Ovary (tissue), 9 donors: Measurements from ENCODE around the gene ARSJ. TPM values are rescaled to one million over a fixed set of nuclear protein-coding genes. Genes with fewer than 3 reads are reported as not detected.

ENCODE experiments used
- DNase-seq, 5 donors: peaks; one replicate each; pipeline ENCODE4 v3.0.0-alpha.2; 2019 to 2020
- H3K27ac ChIP-seq, 2 donors: fragments of 200-600 bp; one replicate each; pipeline versions ENCODE4 v1.5.1 to v1.8.0; 2019 to 2022
- H3K27me3 ChIP-seq: fragments of 200-600 bp; one replicate; pipeline ENCODE4 v1.8.0; 2022
- H3K36me3 ChIP-seq: fragments of 200-600 bp; sonication (generic); one replicate; pipeline ENCODE4 v1.5.1; 2019
- H3K4me1 ChIP-seq: one replicate; pipeline ENCODE4 v1.8.1; 2013; ENCODE audit warnings: mild to moderate bottlenecking, moderate library complexity; ENCODE audit not compliant: insufficient read depth
- H3K4me3 ChIP-seq: fragments of 200-600 bp; sonication (generic); one replicate; pipeline ENCODE4 v1.5.1; 2017
- H3K9me3 ChIP-seq, 2 donors: fragments of 200-600 bp in 1 of 2; sonication (generic) in 1 of 2; one replicate each; pipeline versions ENCODE4 v1.5.1 to v1.8.1; 2013 to 2019; ENCODE audit warnings: mild to moderate bottlenecking in 1 of 2, moderate library complexity in 1 of 2
- CTCF ChIP-seq, 3 donors: fragments of 450-650 bp in 2 of 3; fragments of 200-600 bp in 1 of 3; IDR thresholded peaks; one replicate each; pipeline versions ENCODE4 v1.5.1 to v1.8.0; 2016 to 2022; ENCODE audit warnings: antibody characterized with exemption in 3 of 3, mild to moderate bottlenecking in 1 of 3
- EP300 ChIP-seq: sonication (generic); formaldehyde crosslinking; IDR thresholded peaks from one replicate; pipeline ENCODE4 v1.6.1; 2017; ENCODE audit warnings: antibody characterized with exemption
- POLR2A ChIP-seq: fragments of 450-650 bp; IDR thresholded peaks from one replicate; pipeline ENCODE4 v1.6.1; 2017; ENCODE audit warnings: antibody characterized with exemption, mild to moderate bottlenecking, moderate library complexity
- WGBS, 3 donors: extraction: QIAGEN DNeasy Blood & Tissue Kit in 1 of 3; methylation state at CpG; one replicate each; pipeline versions ENCODE4 v1.1.5 to v1.1.7; 2013 to 2017; 5-methylcytosine and 5-hydroxymethylcytosine counted together
- intact Hi-C, 4 donors: fragments of 100-400 bp; cut with DNase I; formaldehyde crosslinking; loops; one replicate each; pipeline versions ENCODE4 v1.11.0 to v1.15.1; 2022 to 2023
- polyA plus RNA-seq, 2 donors: library from polyadenylated mRNA; stranded (reverse); fragments of 200-250 nt in 1 of 2; fragments of 350-450 nt in 1 of 2; fragmentation: Illumina TruSeq in 1 of 2; extraction: RNeasy Lipid Tissue Mini Kit (QIAGEN cat#74804) in 1 of 2; gene quantifications; one replicate each; pipeline ENCODE4 v1.2.3, GENCODE V29; 2013 to 2014
- total RNA-seq, 7 donors: library from RNA; depleted of rRNA in 2 of 7; stranded (reverse); fragments of >200 nt in 2 of 7; fragmentation: NEBNext Ultra II Directional in 3 of 7; extraction: Animal tissue kit (Norgen Biotek cat#: 25700) in 3 of 7; gene quantifications; one replicate each; pipeline versions ENCODE4 v1.1.0 to v1.2.4, GENCODE V29; 2016 to 2023
- donor health status: DM: no; HTN: no; CAD: no; lungs with moderate emphysema.
- donor health status: DM: no; HTN: no; CAD: no.
- donor health status: Bipolar disorder and iron deficiency.
- donor health status: DM: yes; HTN: yes; CAD: no.
- donor health status: DM: no; HTN: no; CAD: no.
- donor health status: DM: yes; HTN: yes; CAD: no.

Gene ARSJ
- total and polyA plus RNA-seq, 9 donors = 1.3 to 6.7 (median 4.4) TPM

GRCh38 chr4:113907559-113907958 lies 71.9 kb downstream of the ARSJ start:
- no peaks in the 10 kb centered on the region for H3K27me3 ChIP-seq
- no peaks in the 10 kb centered on the region for H3K36me3 ChIP-seq
- DNase-seq = no peak
- no peak overlapping the region for H3K27ac ChIP-seq
- WGBS, 3 donors = 43 to 94% (median 94%) methylated on average over 1 of the region's 1 CpG
- no peak for TF ChIP-seq EP300
- no peak for TF ChIP-seq POLR2A
- no peak for TF ChIP-seq CTCF (IDR thresholded peaks at IDR 0.05)
- no peaks in the 10 kb centered on the region for H3K9me3 ChIP-seq
- H3K4me1 ChIP-seq = no peaks in the 10 kb centered on the region
- intact Hi-C loops = no loop called here
- H3K4me3 ChIP-seq = no peak overlapping the region

DNA sequence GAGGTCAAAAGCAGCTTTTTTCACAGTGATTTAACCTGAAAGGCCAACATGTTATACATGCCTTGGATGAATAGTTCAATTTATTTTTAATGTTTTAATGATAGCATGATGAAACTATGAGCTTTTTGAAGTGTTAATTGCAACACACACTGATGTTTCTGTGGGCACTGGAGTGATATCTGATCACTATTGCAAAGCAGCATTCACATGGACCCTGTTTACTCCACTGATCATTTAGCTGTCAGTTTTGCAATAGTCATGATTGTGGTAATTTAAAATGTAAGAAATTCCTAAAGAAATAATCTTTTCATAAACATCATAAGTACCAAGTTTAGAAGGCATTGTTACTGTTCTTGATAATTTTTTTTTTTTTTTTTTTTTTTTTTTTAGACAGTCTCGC lies 74.1 kb downstream of the ARSJ start:
- 93 to 94% (median 93%) methylated on average over 1 of the region's 1 CpG for WGBS, 3 donors
- Histone ChIP-seq H3K9me3 (no peaks in the 10 kb centered on the region), H3K27me3 (no peaks in the 10 kb centered on the region), H3K4me1 (no peaks in the 10 kb centered on the region), H3K27ac (no peak overlapping the region), H3K4me3 (no peak overlapping the region), H3K36me3 (no peaks in the 10 kb centered on the region)
- intact Hi-C loops = no loop called here
- no peak for DNase-seq
- no peak for TF ChIP-seq EP300
- no peak for TF ChIP-seq CTCF (IDR thresholded peaks at IDR 0.05)
- no peak for TF ChIP-seq POLR2A

GRCh38 chr4:113904877-113905276 lies 74.6 kb downstream of the ARSJ start:
- H3K27me3 ChIP-seq = no peaks in the 10 kb centered on the region
- intact Hi-C loops = no loop called here
- H3K27ac ChIP-seq = no peak overlapping the region
- TF ChIP-seq POLR2A (no peak), EP300 (no peak), CTCF (IDR thresholded peaks at IDR 0.05) (no peak)
- WGBS, 3 donors = 53 to 78% (median 66%) methylated on average over 1 of the region's 1 CpG
- DNase-seq = no peak
- H3K4me3 ChIP-seq = no peak overlapping the region
- H3K9me3 ChIP-seq = no peaks in the 10 kb centered on the region
- H3K36me3 ChIP-seq = no peaks in the 10 kb centered on the region
- no peaks in the 10 kb centered on the region for H3K4me1 ChIP-seq

DNA sequence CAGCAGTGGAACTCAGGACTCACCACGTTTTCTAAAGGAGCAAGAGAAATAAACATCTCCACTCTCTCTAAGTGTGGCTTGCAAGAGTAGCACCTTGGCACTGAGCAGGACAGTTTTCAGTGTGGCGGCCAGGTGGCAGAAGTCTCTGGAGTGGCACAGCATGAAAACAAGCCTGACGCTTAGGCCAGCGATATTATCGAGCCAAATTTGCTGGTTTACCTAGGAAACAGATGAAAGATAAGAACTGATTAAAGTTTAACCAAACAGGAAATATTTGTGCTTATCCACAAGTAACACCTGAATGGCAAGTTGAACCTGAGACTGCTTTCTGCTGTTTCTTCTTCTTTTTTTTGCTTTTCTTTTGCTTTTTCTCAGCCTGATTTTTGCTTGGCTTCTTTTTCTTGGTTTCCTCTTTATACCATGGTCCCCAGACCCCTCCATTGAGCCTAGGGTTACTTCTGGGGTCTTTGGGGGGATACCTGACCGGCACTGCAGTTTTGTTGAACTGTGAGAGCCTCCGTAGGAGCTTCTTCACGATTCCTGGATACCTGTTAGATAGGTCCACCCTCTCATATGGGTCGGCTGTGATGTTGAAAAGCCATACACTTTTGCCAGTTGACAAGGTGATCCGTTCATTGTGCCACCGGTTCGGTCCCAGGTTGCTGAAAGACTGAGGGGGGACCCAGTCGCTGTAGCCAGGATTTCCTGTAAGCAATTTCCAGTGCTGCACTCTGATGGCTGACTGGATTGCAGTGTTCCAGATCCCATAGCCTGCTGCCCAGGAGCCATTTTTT lies 77.3 kb downstream of the ARSJ start:
- no peak overlapping the region for H3K27ac ChIP-seq
- H3K4me3 ChIP-seq = no peak overlapping the region
- H3K27me3 ChIP-seq = no peaks in the 10 kb centered on the region
- intact Hi-C loops = no loop called here
- DNase-seq = no peak
- TF ChIP-seq EP300 (no peak), CTCF (IDR thresholded peaks at IDR 0.05) (no peak), POLR2A (no peak)
- 87 to 90% (median 89%) methylated on average over 13 of the region's 13 CpGs for WGBS, 3 donors
- no peaks in the 10 kb centered on the region for H3K4me1 ChIP-seq
- H3K9me3 ChIP-seq = no peaks in the 10 kb centered on the region
- H3K36me3 ChIP-seq = no peaks in the 10 kb centered on the region
